Measurements from ENCODE around the gene VPREB3. TPM values are rescaled to one million over a fixed set of nuclear protein-coding genes. Genes with fewer than 3 reads are reported as not detected.

The VPREB3 gene
- total RNA-seq, 1 donor from 2014 or later = not detected

- peak overlapping the region; percentile 74 for H3K4me3 Mint-ChIP-seq (ENCODE audit: unreplicated experiment)
- no peak for TF ChIP-seq CTCF (IDR thresholded peaks at IDR 0.05)
- peaks cover 10% of the 10 kb centered on the region for H3K4me1 Mint-ChIP-seq (ENCODE audit: unreplicated experiment)
- DNase-seq (ENCODE audit: extremely low spot score, unreplicated experiment) = no peak
- H3K27ac Mint-ChIP-seq (ENCODE audit: unreplicated experiment) = no peak overlapping the region
- H3K36me3 Mint-ChIP-seq (ENCODE audit: unreplicated experiment) = peaks cover 23% of the 10 kb centered on the region
- no peaks in the 10 kb centered on the region for H3K27me3 Mint-ChIP-seq (ENCODE audit: unreplicated experiment)
- H3K9me3 Mint-ChIP-seq (ENCODE audit: unreplicated experiment) = no peaks in the 10 kb centered on the region
Observed at GRCh38 chr22:23714596-23715578, 39.3 kb downstream of the VPREB3 start.

- DNase-seq (ENCODE audit: extremely low spot score, unreplicated experiment) = no peak
- no peak for TF ChIP-seq CTCF (IDR thresholded peaks at IDR 0.05)
- no peak overlapping the region for H3K4me3 Mint-ChIP-seq (ENCODE audit: unreplicated experiment)
- no peaks in the 10 kb centered on the region for H3K27me3 Mint-ChIP-seq (ENCODE audit: unreplicated experiment)
- H3K4me1 Mint-ChIP-seq (ENCODE audit: unreplicated experiment) = peaks cover 10% of the 10 kb centered on the region
- no peak overlapping the region for H3K27ac Mint-ChIP-seq (ENCODE audit: unreplicated experiment)
- H3K36me3 Mint-ChIP-seq (ENCODE audit: unreplicated experiment) = peaks cover 32% of the 10 kb centered on the region
- H3K9me3 Mint-ChIP-seq (ENCODE audit: unreplicated experiment) = no peaks in the 10 kb centered on the region
Observed at GRCh38 chr22:23713696-23714595, 40.3 kb downstream of the VPREB3 start.

- Mint-ChIP-seq H3K36me3 (ENCODE audit: unreplicated experiment) (peaks cover 47% of the 10 kb centered on the region), H3K4me1 (ENCODE audit: unreplicated experiment) (peaks cover 8% of the 10 kb centered on the region), H3K27me3 (ENCODE audit: unreplicated experiment) (no peaks in the 10 kb centered on the region), H3K27ac (ENCODE audit: unreplicated experiment) (no peak overlapping the region), H3K4me3 (ENCODE audit: unreplicated experiment) (no peak overlapping the region), H3K9me3 (ENCODE audit: unreplicated experiment) (no peaks in the 10 kb centered on the region)
- TF ChIP-seq CTCF (IDR thresholded peaks at IDR 0.05) = no peak
- no peak for DNase-seq (ENCODE audit: extremely low spot score, unreplicated experiment)
Observed at GRCh38 chr22:23712256-23712655, 42.0 kb downstream of the VPREB3 start.

GRCh38 chr22:23709107-23709506, 45.1 kb downstream of the VPREB3 start:
- no peak overlapping the region for H3K27ac Mint-ChIP-seq (ENCODE audit: unreplicated experiment)
- no peaks in the 10 kb centered on the region for H3K27me3 Mint-ChIP-seq (ENCODE audit: unreplicated experiment)
- H3K9me3 Mint-ChIP-seq (ENCODE audit: unreplicated experiment) = no peaks in the 10 kb centered on the region
- H3K4me1 Mint-ChIP-seq (ENCODE audit: unreplicated experiment) = no peaks in the 10 kb centered on the region
- H3K4me3 Mint-ChIP-seq (ENCODE audit: unreplicated experiment) = no peak overlapping the region
- TF ChIP-seq CTCF (IDR thresholded peaks at IDR 0.05) = no peak
- peaks cover 69% of the 10 kb centered on the region for H3K36me3 Mint-ChIP-seq (ENCODE audit: unreplicated experiment)
- no peak for DNase-seq (ENCODE audit: extremely low spot score, unreplicated experiment)
